ENCODE measurements around the gene CD300C. TPM values are rescaled to one million over a fixed set of nuclear protein-coding genes. Genes with fewer than 3 reads are reported as not detected.

CD300C gene
- polyA plus RNA-seq, 1 experiment, result 0.05 TPM

DNA sequence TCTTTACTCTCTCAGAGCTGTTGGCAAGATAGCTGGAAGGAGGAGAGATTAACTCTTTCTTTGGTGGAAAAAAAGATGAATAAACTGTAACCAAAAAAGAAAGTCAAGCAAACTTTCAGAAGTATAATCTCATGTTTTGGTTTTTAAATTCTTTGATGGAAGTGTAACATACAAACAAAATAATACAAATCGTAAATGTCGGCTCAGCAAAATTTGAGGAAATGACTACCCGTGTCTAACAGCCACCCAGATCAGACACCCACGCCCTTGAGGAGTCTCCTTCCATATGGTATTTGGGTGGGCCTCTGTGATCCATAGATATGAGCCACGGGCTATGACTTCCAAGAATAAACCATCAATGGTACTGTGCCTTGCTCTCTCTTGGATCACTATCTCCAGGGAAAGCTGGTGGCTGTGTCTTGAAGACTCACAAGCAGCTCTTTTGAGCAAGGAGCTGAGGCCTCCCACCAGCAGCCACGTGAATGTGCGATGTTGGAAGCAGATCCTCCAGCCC lies 9.6 kb upstream of the CD300C start:
- ChIA-PET CTCF (no interaction called here), POLR2A (no interaction called here)
- TF ChIP-seq, protein P1, sequence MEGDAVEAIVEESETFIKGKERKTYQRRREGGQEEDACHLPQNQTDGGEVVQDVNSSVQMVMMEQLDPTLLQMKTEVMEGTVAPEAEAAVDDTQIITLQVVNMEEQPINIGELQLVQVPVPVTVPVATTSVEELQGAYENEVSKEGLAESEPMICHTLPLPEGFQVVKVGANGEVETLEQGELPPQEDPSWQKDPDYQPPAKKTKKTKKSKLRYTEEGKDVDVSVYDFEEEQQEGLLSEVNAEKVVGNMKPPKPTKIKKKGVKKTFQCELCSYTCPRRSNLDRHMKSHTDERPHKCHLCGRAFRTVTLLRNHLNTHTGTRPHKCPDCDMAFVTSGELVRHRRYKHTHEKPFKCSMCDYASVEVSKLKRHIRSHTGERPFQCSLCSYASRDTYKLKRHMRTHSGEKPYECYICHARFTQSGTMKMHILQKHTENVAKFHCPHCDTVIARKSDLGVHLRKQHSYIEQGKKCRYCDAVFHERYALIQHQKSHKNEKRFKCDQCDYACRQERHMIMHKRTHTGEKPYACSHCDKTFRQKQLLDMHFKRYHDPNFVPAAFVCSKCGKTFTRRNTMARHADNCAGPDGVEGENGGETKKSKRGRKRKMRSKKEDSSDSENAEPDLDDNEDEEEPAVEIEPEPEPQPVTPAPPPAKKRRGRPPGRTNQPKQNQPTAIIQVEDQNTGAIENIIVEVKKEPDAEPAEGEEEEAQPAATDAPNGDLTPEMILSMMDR (IDR thresholded peaks at IDR 0.05; ENCODE audit: insufficient read depth, low read depth, low read length), result no peak
- Histone ChIP-seq H3K4me3 (ENCODE audit: low read depth, low read length) (no peak overlapping the region), H3K27me3 (ENCODE audit: control insufficient read depth, insufficient read depth, low read length) (no peaks in the 10 kb centered on the region), H3K36me3 (ENCODE audit: control insufficient read depth, insufficient read depth, low read length) (no peaks in the 10 kb centered on the region)
- DNase-seq (ENCODE audit: low read depth), result no peak

DNA sequence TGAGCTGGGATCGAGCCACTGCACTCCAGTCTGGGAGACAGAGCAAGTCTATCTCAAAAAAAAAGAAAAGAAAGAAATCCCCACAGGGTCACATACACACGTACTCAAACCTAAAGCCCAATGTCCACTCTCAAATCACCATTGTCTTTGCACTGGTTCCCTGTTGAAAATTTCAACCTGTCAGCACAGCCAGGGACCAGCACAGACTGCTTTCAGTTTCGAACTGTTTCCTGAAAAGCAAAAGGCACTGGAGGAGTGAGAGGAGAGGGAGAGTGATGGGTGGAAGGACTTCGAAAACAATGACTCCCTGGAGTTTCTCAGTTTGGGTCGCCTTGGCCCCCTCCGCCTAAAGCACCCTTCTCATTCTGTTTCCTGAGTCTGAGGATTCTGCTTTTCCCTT lies 9.0 kb upstream of the CD300C start:
- Histone ChIP-seq H3K4me3 (ENCODE audit: low read depth, low read length) (no peak overlapping the region), H3K36me3 (ENCODE audit: control insufficient read depth, insufficient read depth, low read length) (no peaks in the 10 kb centered on the region), H3K27me3 (ENCODE audit: control insufficient read depth, insufficient read depth, low read length) (no peaks in the 10 kb centered on the region)
- ChIA-PET CTCF (no interaction called here), POLR2A (no interaction called here)
- no peak for DNase-seq (ENCODE audit: low read depth)
- TF ChIP-seq, protein P1 (IDR thresholded peaks at IDR 0.05; ENCODE audit: insufficient read depth, low read depth, low read length), result no peak

DNA sequence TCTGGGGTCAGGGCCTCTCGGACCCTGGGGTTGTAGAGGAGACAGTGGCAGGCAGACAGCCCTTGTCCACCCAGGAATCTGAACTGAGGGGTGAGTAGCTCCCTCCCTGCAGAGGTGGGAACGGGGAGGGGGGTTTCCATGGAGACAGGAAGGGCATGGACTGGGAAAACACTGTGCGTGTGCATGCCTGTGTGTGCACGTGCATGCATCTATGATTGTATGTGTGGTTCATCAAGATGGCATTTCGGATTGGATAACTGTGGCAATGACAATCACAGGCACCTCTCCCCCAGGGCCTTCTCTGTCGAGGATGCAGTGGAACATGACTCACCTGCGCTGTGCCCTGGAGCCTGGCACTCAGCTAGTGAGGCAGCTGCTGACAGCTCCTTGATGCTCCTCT lies 6.1 kb upstream of the CD300C start:
- ChIA-PET CTCF (interaction anchor here (0.6 kb wide), 1 partner anchor 25 kb away, joined by 3 read pairs; no protein-coding TSS in a partner anchor), POLR2A (no interaction called here)
- no peaks in the 10 kb centered on the region for H3K27me3 ChIP-seq (ENCODE audit: control insufficient read depth, insufficient read depth, low read length)
- DNase-seq (ENCODE audit: low read depth), result no peak
- TF ChIP-seq, protein P1 (IDR thresholded peaks at IDR 0.05; ENCODE audit: insufficient read depth, low read depth, low read length), result no peak
- no peak overlapping the region for H3K4me3 ChIP-seq (ENCODE audit: low read depth, low read length)
- H3K36me3 ChIP-seq (ENCODE audit: control insufficient read depth, insufficient read depth, low read length), result no peaks in the 10 kb centered on the region

DNA sequence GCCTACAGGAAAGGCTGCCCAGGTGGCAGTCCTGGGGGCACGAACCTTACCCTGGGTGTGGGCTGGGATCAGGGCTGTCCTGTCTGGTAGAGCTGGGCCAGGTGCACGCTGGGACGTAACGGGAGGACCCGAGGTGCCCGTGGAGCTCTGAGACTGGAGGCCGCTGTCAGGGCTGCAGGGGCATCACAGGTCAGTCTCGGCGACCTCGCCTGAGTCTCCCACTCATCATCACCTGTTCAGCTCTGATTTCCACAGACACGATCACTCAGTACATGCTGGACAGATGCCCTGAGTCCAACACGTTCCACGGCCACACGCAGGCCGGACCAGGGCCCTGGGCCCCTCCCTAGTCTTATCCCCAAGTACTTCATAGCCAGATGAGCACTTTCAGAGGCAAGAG lies 4.7 kb upstream of the CD300C start:
- Histone ChIP-seq H3K27me3 (ENCODE audit: control insufficient read depth, insufficient read depth, low read length) (no peaks in the 10 kb centered on the region), H3K36me3 (ENCODE audit: control insufficient read depth, insufficient read depth, low read length) (no peaks in the 10 kb centered on the region), H3K4me3 (ENCODE audit: low read depth, low read length) (no peak overlapping the region)
- TF ChIP-seq, protein P1 (IDR thresholded peaks at IDR 0.05; ENCODE audit: insufficient read depth, low read depth, low read length), result no peak
- DNase-seq (ENCODE audit: low read depth), result no peak
- ChIA-PET CTCF (no interaction called here), POLR2A (no interaction called here)

DNA sequence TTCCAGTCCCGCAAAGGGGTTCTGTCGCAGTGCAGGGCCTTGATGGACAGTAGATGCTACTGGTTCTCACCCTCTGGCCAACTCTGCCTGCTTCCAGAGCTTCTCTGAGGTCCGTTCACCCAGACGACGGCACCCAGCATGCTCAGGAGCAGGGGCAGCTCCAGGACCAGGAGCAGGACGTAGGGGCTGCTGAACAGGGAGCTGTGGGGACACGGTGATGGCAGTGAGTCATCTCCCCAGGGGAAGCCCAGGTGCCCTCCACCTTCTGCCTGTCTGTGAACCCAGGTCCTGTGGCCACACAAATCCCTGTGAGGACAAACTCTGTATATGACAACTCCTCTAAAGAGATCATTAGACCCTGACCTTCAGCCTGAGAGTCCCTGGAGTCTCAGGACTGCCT lies 3.4 kb upstream of the CD300C start:
- DNase-seq (ENCODE audit: low read depth), result no peak
- ChIA-PET CTCF (no interaction called here), POLR2A (no interaction called here)
- H3K27me3 ChIP-seq (ENCODE audit: control insufficient read depth, insufficient read depth, low read length), result no peaks in the 10 kb centered on the region
- no peak overlapping the region for H3K4me3 ChIP-seq (ENCODE audit: low read depth, low read length)
- TF ChIP-seq, protein P1 (IDR thresholded peaks at IDR 0.05; ENCODE audit: insufficient read depth, low read depth, low read length), result no peak
- H3K36me3 ChIP-seq (ENCODE audit: control insufficient read depth, insufficient read depth, low read length), result no peaks in the 10 kb centered on the region
